DOHH2 (cell line): ENCODE results near the gene EEF1AKMT3.

Experiments
- CTCF ChIP-seq: fragments of 200-600 bp; sonication (generic); IDR thresholded peaks from one replicate; pipeline ENCODE4 v1.5.1; 2014; ENCODE audit warnings: antibody characterized with exemption, mild to moderate bottlenecking, low read depth, low read length; ENCODE audit not compliant: poor library complexity, severe bottlenecking
- EZH2phosphoT487 ChIP-seq: fragments of 200-600 bp; sonication (generic); IDR thresholded peaks from 2 replicates; pipeline ENCODE4 v1.6.1; 2017; ENCODE audit warnings: borderline replicate concordance, mild to moderate bottlenecking, antibody characterized with exemption, low read length, moderate library complexity, mixed read lengths

GRCh38 chr12:57739387-57739786, 33.0 kb upstream of the EEF1AKMT3 start:
- no peak for TF ChIP-seq CTCF
- no peak for TF ChIP-seq EZH2phosphoT487
